Fibroblast of skin of right quadriceps (primary cell): ENCODE data around the gene GHRHR.

Experiments
- DNase-seq: peaks from one replicate; pipeline ENCODE4 v3.0.0-alpha.2; 2013

GHRHR gene

DNA sequence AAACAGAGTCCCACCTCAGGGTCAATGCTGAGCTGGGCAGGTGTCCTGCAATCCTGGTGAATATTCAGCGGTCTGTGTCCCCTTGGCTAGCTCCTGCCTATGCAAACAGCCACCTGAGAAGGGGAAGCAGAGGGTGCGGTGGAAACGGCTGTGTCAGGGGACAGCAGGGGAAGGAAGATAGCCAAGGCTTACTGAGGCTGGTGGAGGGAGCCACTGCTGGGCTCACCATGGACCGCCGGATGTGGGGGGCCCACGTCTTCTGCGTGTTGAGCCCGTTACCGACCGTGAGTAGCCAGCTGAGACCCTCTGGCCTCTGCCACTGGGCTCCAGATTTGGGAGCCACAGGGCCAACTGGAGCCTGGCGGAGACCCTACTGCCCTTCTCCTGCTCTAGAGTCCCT is at the start of gene GHRHR:
Gene GHRHR, plus strand, starts transcription at position 112 of the 400 bp plus-strand sequence. Its CDS starts 116 bp downstream, at position 228.
- DNase-seq: no peak

DNA sequence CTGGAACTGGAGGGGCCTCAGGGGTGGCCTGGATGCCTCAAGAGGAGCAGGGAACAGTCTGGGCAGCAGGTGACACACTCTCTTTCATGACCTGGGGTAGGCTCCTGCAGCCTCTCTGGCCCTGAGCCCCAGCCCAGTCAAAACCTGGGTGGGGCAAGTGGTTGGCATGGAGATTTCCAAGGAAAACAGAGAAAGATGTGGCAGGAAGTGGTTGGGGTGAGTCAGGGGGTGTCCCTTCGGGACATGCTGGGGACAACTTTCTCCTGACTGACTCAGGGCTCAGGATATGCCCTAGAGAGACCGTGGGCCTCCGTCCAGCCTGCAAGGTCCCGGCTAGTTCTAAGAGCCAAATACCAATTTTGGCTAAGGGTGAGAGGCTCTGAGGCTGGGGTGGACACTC is 49.2 kb upstream of the GHRHR start:
- DNase-seq: peak; percentile 74

- no peak for DNase-seq
Observed at GRCh38 chr7:30915005-30915601, 48.6 kb upstream of the GHRHR start.

GRCh38 chr7:30915751-30916150 is 48.0 kb upstream of the GHRHR start:
- DNase-seq: peak; percentile 21

DNA sequence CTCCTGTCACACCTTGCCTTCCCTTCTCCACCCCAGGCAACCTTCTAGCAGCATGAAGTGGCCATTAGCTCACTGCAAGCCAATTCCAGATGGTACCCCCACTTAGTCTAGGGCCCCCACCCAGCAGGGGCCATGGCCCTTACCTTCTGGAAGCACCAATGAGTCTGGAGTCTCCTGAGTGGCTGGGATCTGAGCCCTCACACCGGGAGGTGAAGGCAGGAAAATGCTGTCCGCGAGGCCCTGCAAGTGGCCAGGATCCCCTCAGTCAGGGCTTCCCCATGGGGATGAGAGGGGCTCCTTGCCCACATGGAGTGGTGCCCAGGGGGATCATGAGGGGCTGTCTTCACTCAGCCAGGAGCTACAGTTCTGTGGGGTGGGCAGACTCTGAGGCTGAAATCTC is 47.5 kb upstream of the GHRHR start:
- no peak for DNase-seq

DNA sequence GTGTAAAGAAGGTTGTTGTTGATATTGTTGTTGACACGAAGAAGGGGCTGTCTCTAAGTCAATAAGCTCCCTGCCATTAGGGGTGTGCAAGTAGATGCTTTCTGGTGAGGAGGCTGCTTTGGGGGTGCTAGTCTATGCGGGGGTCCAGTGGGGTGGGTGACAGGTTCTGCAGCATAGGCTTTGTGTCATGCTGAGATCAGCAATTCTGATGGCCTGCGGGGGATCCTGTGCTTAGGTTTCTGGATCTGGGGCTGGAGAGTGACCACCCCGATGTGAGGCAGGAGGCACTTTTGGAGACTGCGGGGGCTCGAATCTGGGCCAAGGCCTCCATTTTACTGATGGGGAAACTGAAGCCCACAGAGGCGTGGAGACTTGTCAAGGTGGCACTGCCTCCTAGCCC is 47.0 kb upstream of the GHRHR start:
- no peak for DNase-seq

DNA sequence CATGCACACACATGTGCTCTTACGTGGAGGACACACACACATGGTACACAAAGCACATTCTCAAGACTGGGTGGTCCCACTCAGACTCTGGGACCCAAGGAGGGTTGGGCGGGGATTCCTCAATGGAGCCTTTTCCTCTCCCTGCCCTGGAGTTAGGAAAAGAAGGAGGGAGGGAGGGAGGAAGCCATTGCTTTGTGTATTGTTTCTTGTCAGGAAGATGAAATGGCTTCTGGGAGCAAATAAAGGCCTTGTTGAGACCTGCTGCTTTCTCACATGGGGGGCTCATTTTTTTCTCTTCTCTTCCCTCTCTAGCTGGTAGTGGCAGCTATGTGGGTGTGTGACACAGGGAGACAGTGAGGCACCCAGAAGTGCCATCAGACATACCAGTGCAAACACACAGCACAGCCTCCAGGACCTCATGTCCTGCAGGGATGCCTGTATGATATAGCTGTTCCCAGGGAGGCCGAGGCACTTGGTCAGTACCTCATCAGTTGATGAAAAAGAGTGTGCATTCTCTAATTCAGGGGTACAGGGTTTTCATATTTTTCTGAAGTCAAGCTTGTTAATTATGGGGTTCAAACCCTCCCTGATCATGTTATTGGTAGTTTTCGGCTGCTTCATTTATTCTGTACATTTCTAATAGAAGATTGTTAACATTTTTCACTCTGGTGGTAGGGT is 46.4 kb upstream of the GHRHR start:
- DNase-seq: no peak

DNA sequence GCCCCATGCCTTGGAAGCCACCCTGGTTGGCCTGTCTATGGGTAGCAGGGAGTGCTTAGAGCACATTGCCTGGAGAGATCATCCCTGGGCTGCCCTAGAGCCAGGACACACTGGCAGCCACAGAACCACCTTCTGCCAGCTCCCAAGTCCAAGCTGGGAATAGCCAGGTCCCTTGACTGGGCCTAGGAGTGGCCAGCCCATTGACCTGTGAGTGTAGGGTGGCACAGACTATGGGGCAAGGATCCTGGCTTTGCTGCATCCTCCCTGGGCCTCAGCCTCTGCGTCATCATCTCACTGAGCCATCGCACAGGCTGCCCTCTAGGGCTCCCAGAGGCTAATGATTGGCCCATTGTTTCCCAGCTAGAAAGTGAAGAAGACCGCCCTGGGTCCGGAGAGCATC is 45.1 kb upstream of the GHRHR start:
- no peak for DNase-seq

DNA sequence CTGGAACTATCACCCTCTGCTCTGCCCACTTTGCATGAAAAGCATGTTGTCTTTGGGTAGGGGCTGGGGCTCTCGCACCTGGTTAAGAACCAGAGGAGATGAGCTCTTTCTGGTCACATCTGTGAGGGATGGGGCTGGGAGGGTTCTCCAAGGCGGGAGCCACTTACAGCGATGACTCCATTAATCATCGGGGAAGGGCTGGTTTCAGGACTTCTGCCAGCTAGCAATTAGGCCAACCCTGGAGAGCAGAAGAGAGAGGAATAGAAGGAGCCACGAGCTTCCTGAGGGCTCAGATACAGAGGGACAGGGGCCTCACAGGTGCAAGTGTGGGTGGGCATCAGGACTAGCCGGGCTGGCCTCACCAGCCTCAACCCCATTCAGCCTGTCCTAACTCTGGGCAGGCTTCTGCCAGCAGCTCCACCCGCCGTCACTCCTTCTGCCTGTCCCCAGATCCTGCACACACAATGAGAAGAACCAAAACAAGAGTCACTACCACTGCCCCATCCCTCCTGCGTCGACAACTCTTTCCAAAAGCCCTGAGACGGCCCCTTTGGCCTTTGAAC is 43.7 kb upstream of the GHRHR start:
- peak; percentile 47 for DNase-seq

GRCh38 chr7:30920584-30921539 is 42.9 kb upstream of the GHRHR start:
- DNase-seq: peak; percentile 65

GRCh38 chr7:30921540-30922401 is 42.0 kb upstream of the GHRHR start:
- no peak for DNase-seq

- no peak for DNase-seq
Observed at GRCh38 chr7:30922596-30922995, 41.2 kb upstream of the GHRHR start.

GRCh38 chr7:30923009-30923773 is 40.6 kb upstream of the GHRHR start:
- DNase-seq: no peak

DNA sequence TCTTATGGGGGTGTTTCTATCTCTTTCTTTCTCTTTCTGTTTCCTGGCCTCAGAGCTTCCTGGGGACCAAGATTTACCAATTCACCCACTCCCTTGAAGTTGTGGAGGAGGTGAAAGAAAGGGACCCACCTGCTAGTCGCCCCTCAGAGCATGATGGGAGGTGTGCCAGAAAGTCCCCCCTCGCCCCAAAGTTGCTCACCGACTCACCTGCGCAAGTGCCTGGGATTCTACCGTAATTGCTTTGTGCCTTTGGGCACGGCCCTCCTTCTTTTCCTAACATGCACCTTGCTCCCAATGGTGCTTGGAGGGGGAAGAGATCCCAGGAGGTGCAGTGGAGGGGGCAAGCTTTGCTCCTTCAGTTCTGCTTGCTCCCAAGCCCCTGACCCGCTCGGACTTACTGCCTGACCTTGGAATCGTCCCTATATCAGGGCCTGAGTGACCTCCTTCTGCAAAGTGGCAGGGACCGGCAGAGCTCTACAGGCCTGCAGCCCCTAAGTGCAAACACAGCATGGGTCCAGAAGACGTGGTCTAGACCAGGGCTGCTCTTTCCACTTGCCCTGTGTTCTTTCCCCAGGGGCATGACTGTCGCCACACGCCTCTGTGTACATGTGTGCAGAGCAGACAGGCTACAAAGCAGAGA is 39.9 kb upstream of the GHRHR start:
- DNase-seq: no peak

- DNase-seq: no peak
Observed at GRCh38 chr7:30924624-30925023, 39.1 kb upstream of the GHRHR start.

DNA sequence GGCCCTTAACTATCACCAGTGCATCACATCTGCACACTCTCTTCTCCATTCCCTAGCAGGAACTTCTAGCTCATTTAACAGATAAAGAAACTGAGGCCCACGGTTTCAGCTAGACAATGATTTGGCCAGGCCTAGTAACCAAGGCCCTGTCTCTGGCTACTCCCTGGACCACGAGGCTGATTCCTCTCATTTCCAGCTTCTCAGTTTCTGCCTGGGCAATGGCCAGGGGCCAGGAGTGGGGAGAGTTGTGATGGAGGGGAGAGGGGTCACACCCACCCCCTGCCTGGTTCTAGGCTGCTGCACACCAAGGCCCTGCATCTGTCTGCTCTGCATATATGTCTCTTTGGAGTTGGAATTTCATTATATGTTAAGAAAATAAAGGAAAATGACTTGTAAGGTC is 38.6 kb upstream of the GHRHR start:
- DNase-seq: no peak

DNA sequence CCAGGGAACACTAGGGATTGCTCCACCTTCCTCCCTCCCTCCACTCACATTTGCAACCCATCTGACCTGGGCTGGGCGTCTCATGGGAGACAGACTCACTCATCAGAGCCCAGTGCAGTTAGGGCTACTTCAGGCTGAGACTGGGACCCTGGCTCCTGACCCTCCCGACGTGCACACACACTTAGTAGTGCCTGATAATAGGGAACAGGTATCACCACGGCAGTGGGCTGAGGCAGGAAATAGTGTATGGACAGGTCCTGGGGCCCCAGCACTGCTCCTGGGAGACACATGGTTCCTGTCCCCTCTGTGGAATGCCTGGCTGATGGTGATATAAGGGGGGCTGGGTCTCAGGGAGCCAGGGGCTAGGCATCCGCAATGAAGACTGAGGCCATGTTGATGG is 37.8 kb upstream of the GHRHR start:
- DNase-seq: no peak

GRCh38 chr7:30926313-30926712 is 37.4 kb upstream of the GHRHR start:
- DNase-seq: no peak

DNA sequence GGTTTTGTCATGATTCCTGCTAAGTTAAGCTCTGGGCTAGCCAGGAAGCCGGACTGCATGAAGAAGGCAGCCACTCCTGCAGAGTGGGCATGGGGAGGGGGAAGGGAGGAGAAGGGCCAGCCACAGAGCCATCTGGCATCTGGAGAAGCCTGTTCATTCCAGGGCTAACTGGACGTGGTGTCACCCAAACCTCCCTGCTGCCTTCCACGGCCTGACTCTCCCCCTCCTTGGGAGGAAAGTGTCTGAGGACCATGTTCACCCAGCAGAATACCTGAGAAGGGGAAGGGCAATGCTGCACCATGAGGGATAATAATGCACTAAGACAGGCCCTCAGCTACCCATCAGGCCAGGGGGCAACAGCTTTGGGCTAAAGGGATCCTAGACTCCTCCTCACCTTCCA is 36.7 kb upstream of the GHRHR start:
- DNase-seq: no peak

DNA sequence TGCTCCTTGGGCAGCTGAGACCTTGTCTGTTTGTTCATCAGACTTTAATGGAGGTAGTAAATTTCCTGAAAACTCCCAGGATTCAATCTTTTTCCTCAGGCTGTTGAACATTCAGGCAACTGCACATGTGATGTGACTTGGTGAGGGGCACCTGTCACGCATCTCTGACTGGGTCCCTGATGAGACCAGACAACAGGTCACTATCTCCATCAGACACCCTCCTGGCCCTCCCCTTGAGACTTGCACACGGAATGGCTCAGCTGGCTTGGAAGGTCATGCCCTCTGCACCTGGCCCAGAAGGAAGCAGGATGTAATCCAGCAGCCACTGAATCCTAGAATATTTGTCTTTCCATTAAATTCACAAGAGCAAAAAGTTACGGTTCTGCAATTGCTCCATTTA is 36.2 kb upstream of the GHRHR start:
- no peak for DNase-seq

GRCh38 chr7:30928254-30928872 is 35.4 kb upstream of the GHRHR start:
- DNase-seq: no peak
